ENCODE data around the gene ZNF414. TPM values are rescaled to one million over a fixed set of nuclear protein-coding genes. Genes with fewer than 3 reads are reported as not detected.

Gene ZNF414
- total RNA-seq, 4 donors from 2014 or later = 9.1 to 44.3 (median 34.4) TPM

DNA sequence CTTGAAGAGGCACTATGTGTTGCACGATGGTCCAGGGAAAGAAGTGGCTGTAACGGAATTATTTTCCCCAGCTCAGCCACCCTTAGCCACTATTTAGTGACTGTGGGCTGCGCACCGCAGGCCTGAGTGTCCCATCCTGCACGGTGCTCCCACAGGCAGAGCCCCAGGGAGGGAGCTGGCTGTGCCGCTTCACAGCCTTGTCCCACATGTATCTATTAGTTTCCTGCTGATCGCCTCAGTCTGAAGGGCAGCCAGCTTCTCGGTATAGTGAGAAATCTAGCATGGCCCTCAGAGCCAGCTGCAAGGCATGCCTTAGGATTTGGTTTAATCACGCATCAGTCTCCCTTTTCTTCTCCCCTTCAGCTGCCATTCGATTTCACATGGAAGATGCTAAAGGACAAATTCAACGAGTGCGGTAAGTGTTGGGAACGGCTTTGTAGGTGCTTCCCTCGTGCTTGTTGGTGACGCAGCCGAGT lies 27.3 kb downstream of the ZNF414 start:
- intact Hi-C loops (cut with DNase I) = no loop called here
- Histone ChIP-seq H3K27ac (no peak overlapping the region), H3K4me1 (peaks cover 12 to 13% of the 10 kb centered on the region in 2 donors), H3K27me3 (no peaks in the 10 kb centered on the region), H3K4me3 (replicated peaks in 1 of 3) (no peak overlapping the region), H3K9me3 (no peaks in the 10 kb centered on the region), H3K36me3 (peaks cover 56 to 68% of the 10 kb centered on the region in 2 donors)
- TF ChIP-seq POLR2A (IDR thresholded peaks at IDR 0.05) = no peak
- TF ChIP-seq, protein P1, sequence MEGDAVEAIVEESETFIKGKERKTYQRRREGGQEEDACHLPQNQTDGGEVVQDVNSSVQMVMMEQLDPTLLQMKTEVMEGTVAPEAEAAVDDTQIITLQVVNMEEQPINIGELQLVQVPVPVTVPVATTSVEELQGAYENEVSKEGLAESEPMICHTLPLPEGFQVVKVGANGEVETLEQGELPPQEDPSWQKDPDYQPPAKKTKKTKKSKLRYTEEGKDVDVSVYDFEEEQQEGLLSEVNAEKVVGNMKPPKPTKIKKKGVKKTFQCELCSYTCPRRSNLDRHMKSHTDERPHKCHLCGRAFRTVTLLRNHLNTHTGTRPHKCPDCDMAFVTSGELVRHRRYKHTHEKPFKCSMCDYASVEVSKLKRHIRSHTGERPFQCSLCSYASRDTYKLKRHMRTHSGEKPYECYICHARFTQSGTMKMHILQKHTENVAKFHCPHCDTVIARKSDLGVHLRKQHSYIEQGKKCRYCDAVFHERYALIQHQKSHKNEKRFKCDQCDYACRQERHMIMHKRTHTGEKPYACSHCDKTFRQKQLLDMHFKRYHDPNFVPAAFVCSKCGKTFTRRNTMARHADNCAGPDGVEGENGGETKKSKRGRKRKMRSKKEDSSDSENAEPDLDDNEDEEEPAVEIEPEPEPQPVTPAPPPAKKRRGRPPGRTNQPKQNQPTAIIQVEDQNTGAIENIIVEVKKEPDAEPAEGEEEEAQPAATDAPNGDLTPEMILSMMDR (IDR thresholded peaks at IDR 0.05) = no peak
- 90% methylated on average over 15 to 16 of the region's 16 CpGs for WGBS, 2 donors
- DNase-seq = no peak

DNA sequence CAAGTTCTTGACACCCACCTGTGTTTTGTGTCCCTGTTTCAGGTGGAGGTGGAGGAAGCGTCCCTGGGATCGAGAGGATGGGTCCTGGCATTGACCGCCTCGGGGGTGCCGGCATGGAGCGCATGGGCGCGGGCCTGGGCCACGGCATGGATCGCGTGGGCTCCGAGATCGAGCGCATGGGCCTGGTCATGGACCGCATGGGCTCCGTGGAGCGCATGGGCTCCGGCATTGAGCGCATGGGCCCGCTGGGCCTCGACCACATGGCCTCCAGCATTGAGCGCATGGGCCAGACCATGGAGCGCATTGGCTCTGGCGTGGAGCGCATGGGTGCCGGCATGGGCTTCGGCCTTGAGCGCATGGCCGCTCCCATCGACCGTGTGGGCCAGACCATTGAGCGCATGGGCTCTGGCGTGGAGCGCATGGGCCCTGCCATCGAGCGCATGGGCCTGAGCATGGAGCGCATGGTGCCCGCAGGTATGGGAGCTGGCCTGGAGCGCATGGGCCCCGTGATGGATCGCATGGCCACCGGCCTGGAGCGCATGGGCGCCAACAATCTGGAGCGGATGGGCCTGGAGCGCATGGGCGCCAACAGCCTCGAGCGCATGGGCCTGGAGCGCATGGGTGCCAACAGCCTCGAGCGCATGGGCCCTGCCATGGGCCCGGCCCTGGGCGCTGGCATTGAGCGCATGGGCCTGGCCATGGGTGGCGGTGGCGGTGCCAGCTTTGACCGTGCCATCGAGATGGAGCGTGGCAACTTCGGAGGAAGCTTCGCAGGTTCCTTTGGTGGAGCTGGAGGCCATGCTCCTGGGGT lies 28.2 kb downstream of the ZNF414 start:
- H3K4me1 ChIP-seq = peaks cover 17 to 22% of the 10 kb centered on the region in 2 donors
- no peak for DNase-seq
- no peaks in the 10 kb centered on the region for H3K27me3 ChIP-seq
- TF ChIP-seq POLR2A (IDR thresholded peaks at IDR 0.05) = no peak
- TF ChIP-seq, protein P1 (IDR thresholded peaks at IDR 0.05) = no peak
- H3K36me3 ChIP-seq = peaks cover 56 to 68% of the 10 kb centered on the region in 2 donors
- H3K4me3 ChIP-seq (replicated peaks in 1 of 3) = no peak overlapping the region
- intact Hi-C loops (cut with DNase I) = no loop called here
- H3K27ac ChIP-seq = no peak overlapping the region
- H3K9me3 ChIP-seq = no peaks in the 10 kb centered on the region
- WGBS, 2 donors = 98% methylated on average over 31 to 45 of the region's 62 CpGs

DNA sequence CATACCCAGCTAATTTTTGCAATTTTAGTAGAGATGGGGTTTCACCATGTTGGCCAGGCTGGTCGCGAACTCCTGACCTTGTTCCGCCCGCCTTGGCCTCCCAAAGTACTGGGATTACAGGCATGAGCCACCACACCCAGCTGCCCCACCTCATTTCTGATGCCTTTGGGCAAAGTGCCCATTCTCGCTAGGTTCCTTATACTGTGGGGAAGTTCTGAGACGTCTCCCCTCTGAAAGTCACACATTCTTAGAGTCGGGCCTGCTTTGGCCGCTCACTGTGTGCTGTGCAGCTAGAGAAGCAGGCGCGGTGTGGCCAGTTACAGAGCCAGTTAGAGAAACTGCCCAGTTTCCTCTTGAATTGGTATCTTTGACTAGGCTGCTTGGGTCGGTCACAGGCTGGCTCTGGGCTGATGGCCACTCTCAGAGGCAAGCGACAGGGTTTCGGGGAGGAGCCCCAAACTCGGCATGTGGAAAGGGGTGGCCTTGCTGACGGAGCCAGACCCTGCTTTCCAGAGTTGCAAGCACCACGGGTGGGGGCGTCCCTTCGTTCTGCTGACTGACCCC lies 29.6 kb downstream of the ZNF414 start:
- Histone ChIP-seq H3K4me1 (peaks cover 16 to 24% of the 10 kb centered on the region in 2 donors), H3K27me3 (no peaks in the 10 kb centered on the region), H3K4me3 (replicated peaks in 1 of 3) (no peak overlapping the region), H3K27ac (no peak overlapping the region), H3K9me3 (no peaks in the 10 kb centered on the region), H3K36me3 (peaks cover 56 to 68% of the 10 kb centered on the region in 2 donors)
- no peak for TF ChIP-seq POLR2A (IDR thresholded peaks at IDR 0.05)
- TF ChIP-seq, protein P1 (IDR thresholded peaks at IDR 0.05) = no peak
- DNase-seq = no peak
- WGBS, 2 donors = 92 to 93% methylated on average over 17 to 18 of the region's 18 CpGs
- intact Hi-C loops (cut with DNase I) = no loop called here

DNA sequence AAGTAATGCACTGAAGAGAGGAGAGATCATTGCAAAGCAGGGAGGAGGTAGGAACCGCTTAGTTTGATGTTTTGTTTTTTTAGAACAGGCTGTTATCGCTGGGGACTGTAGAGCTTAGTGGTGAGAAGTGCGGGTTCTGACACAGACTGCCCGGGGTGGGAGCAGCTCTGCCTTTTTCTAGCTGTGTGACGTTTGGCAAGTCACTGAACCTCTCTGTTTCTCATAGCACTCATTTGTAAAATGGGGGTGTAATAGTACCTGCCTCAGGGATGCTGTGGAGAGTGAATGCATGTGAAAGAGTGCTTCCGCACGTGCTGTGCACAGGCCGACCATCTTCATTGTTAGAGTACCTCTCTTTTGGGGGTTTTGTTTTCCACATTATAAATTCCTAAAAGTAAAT lies 30.8 kb downstream of the ZNF414 start:
- peaks cover 18 to 31% of the 10 kb centered on the region in 2 donors for H3K4me1 ChIP-seq
- intact Hi-C loops (cut with DNase I) = no loop called here
- no peaks in the 10 kb centered on the region for H3K9me3 ChIP-seq
- no peak overlapping the region for H3K27ac ChIP-seq
- H3K4me3 ChIP-seq (replicated peaks in 1 of 3) = no peak overlapping the region
- H3K27me3 ChIP-seq = no peaks in the 10 kb centered on the region
- DNase-seq = no peak
- peaks cover 50 to 59% of the 10 kb centered on the region in 2 donors for H3K36me3 ChIP-seq
- WGBS, 2 donors = 78 to 81% methylated on average over 8 of the region's 8 CpGs
- TF ChIP-seq POLR2A (IDR thresholded peaks at IDR 0.05) = no peak
- TF ChIP-seq, protein P1 (IDR thresholded peaks at IDR 0.05) = no peak

DNA sequence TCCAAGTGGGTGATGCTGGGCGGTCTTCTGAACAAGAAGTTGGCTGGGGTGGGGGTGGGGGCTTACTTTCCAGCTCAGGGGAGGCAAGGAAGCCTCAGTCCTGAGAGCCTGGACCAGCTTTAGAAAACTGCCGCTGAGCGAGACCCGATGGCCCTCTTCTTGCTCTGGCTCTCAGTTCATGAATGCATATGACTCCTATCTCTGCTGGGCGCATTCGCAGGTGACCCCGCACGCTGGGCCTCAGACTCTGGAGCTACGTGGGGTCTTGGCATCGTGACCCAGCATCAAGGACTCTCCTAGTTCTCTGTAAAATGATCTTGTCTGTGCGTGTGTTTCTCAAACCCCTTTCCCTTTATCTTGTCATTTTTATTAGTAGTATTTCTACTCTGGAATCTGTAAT lies 31.3 kb downstream of the ZNF414 start:
- peaks cover 50 to 54% of the 10 kb centered on the region in 2 donors for H3K36me3 ChIP-seq
- H3K4me3 ChIP-seq (replicated peaks in 1 of 3) = no peak overlapping the region
- no peak for TF ChIP-seq POLR2A (IDR thresholded peaks at IDR 0.05)
- TF ChIP-seq, protein P1 (IDR thresholded peaks at IDR 0.05) = no peak
- no peaks in the 10 kb centered on the region for H3K27me3 ChIP-seq
- H3K4me1 ChIP-seq = peaks cover 18 to 36% of the 10 kb centered on the region in 2 donors
- DNase-seq = no peak
- intact Hi-C loops (cut with DNase I) = no loop called here
- 97% methylated on average over 11 of the region's 11 CpGs for WGBS, 2 donors
- H3K9me3 ChIP-seq = no peaks in the 10 kb centered on the region
- H3K27ac ChIP-seq = no peak overlapping the region
